Fibroblast of lung (primary cell): ENCODE data around the gene PAPPA.

Experiments used
- CTCF ChIP-seq, 2 donors: IDR thresholded peaks in 1 of 2; conservative IDR thresholded peaks in 1 of 2; 1 replicate in 1 of 2; 2 replicates in 1 of 2; pipeline ENCODE4 v1.5.1; 2011 to 2012; ENCODE audit warnings: low read length in 2 of 2, control low read depth in 1 of 2, inconsistent platforms in 1 of 2, low read depth in 1 of 2, mild to moderate bottlenecking in 1 of 2
- EZH2 ChIP-seq: IDR thresholded peaks from 2 replicates; pipeline ENCODE4 v1.5.1; 2012; ENCODE audit warnings: low read length, control low read depth, mild to moderate bottlenecking; ENCODE audit errors: missing control alignments

GRCh38 chr9:116365056-116365471, 211.5 kb downstream of the PAPPA start:
- TF ChIP-seq EZH2: no peak
- TF ChIP-seq CTCF (conservative IDR thresholded peaks at IDR 0.05 in 1 of 2, IDR thresholded peaks at IDR 0.05 in 1 of 2; ENCODE audit: low read depth in 1 of 2, low read length in 2 of 2): peak; percentile 9 to 21
